ENCODE measurements around the gene TIMP2.

The TIMP2 gene

GRCh38 chr17:78831688-78832540, 93.3 kb downstream of the TIMP2 start:
- no peak for DNase-seq

DNA sequence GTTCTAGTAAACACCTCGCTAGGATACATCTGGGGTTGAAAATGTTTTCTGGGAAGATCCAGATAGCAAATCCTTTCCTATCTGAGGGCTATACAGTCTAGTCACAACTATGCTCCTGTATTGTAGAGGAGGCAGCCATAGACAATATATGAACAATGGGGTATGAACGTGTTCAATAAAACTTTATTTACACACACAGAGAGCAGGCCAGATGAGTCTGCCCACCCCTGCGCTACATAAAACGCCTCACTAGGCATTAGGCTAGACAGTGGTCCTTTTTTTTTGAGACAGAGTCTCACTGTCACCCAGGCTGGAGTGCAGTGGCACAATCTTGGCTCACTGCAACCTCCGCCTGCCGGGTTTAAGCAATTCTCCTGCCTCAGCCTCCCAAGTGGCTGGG, 95.7 kb downstream of the TIMP2 start:
- DNase-seq = no peak

GRCh38 chr17:78828470-78829185, 96.6 kb downstream of the TIMP2 start:
- peak; percentile 10 for DNase-seq

GRCh38 chr17:78826836-78827509, 98.2 kb downstream of the TIMP2 start:
- no peak for DNase-seq

DNA sequence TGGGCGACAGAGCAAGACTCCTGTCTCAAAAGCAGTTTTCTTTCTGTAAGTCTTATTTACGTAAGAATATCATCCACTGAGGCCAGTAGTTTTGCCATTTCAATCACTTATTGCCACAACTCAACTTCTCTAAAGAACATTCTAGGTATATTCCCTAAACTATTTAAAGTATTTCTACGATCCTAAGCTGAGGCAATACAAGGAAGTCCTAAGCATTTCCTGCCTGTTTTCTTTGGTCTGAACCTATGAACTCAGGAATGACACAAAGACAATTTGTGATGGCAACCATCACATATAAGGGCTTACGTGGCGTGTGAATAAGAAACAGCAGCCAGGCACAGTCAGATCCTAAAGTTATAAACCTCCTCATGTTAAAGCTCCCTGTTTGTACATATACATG, 98.8 kb downstream of the TIMP2 start:
- no peak for DNase-seq

DNA sequence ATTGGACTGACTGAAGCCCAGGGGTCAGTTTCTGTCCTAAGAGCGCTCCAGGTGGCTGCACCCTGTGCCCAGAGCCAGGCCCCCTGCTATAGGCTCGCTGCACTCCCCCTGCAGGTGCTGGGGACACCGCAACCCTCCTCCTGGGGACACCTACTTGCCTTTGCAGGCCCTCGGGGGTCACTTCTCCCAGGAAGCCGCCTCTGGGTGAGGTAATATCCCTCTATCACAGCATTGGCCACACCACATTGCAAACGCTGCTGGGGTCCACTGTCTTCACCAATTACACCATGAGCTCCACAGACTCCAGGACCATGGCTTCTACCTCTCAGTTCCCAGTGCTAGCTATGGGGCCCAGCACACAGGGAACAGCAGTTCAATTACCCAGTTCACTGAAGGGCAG, 99.5 kb downstream of the TIMP2 start:
- no peak for DNase-seq

DNA sequence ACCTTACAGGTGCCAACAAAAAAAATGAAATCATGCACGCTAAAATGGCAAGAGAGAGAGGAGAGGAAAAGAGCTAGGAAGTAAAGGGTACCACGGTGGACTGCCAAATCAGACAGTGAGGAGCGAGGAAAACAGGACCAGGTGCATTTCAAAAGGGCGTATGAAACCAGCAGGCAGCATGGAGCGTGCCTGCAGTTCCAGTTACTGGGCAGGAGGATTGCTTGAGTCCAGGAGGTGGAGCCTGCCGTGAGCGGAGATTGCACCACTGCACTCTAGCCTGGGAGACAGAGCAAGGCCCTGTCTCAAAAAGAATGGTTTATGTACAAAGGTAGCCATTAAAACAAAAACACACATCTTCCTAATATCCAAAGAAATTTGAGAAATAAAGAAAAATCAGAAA, 100.9 kb downstream of the TIMP2 start:
- no peak for DNase-seq

- no peak for DNase-seq
These were observed 101.7 kb downstream of the TIMP2 start for GRCh38 chr17:78823282-78824046.

- DNase-seq = no peak
These were observed 102.6 kb downstream of the TIMP2 start for GRCh38 chr17:78822552-78822951.

- no peak for DNase-seq
These were observed 103.2 kb downstream of the TIMP2 start for GRCh38 chr17:78821961-78822360.

DNA sequence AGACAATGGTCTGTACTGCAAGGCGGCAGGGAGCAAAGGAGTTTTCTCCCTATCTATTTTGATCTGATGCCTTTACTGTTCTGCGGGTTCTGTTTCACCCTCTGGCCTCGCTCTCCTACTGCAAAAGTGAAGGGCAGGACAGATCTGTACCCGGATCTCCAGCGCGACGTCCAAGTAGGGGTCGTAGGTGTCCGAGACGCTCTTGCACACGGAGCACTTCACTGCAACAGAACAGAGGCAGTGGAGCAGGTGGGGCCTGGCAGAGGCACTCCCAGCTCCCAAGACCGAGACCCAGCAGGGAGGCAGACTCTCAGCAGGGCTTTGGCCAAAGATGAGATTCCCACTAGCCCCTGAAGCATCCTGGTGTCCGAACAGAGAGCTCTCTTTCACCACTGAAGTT, 104.3 kb downstream of the TIMP2 start:
- DNase-seq = no peak

- DNase-seq = no peak
These were observed 105.1 kb downstream of the TIMP2 start for GRCh38 chr17:78819806-78820792.

DNA sequence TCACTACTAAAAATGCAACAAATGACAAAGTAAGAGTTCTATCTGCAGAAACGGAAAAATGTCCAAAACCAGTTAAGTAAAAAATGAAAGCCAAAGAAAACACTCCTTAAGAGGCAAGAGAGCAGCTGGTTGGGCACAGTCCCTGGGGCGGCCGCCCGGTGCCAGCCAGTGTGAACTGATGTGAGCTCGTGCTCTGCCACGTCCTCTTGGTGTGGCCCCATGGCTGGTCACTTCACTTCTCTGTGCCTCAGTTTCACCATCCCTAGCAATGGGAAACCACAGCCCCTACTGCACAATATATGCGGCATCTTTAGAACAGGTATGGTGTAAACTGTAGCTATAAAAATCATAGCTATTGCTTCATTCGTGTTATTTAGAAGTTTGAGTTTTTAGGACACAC, 105.8 kb downstream of the TIMP2 start:
- DNase-seq = no peak

DNA sequence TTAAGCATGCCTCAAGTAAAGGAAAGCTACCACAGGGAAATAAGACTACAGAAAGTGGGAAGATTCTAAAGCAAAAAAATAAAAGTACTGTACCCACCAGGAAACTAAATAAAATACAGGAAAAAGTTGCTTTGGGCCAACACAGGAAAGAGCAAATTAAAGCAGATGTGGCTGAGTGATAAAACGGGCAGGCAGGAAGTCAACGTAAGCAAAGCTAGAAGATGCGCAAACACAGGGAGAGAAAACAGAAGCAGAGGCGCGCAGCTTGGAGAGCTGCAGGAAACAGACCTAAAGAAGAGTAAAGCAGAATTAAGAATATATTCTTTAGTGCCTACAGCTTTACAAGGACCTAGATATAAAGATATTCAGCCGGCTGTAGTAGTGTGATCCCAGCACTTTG, 106.3 kb downstream of the TIMP2 start:
- DNase-seq = peak; percentile 41

GRCh38 chr17:78818152-78818846, 106.9 kb downstream of the TIMP2 start:
- no peak for DNase-seq

DNA sequence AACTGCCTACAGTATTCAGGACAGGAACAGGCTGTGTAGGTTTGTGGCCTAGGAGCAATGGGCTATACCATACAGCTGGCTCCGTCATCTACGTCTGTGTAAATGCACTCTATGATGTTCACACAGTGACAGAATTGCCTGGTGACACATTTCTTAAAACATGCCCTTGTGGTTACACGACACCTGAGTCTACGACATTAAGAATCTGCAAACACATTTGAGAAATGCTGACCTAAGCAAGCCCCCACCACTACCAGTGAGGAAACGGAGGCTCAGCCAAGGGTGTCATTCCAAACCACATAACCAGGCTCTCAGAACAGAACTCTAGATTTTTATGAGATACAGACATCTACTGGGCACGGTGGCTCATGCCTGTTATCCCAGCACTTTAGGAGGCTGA, 108.1 kb downstream of the TIMP2 start:
- no peak for DNase-seq

DNA sequence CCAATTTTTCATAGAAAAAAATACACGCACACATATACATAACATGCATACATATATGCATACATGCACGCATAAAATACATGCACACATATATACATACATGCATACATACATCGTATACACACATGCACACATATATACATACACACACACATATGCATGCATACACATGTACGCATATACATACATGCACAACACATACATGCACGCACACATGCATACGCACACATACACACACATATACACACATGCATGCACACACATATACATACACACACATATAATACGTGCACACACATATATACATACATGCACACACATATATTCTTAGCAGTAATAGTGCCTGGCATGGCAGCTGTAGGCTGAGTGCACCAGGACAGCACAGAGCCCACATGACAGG, 109.5 kb downstream of the TIMP2 start:
- DNase-seq = no peak

GRCh38 chr17:78812855-78813254, 112.3 kb downstream of the TIMP2 start:
- DNase-seq = no peak

DNA sequence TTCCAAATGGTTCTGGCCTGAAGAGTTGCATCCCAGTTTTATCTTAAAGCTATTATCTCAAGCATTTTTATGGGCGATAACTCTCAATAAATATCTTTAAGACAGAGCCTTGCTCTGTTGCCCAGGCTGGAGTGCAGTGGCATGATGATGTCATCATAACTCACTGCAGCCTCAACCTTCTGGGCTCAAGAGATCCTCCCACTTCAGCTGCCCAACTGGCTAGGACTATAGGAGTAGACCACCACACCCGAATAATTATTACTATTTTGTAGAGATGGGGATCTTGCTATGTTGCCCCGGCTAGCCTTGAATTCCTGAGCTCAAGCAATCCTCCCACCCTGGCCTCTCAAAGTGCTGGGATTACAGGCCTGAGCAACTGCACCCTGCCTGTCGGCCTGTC, 117.0 kb downstream of the TIMP2 start:
- DNase-seq = no peak

- DNase-seq = no peak
These were observed 118.7 kb downstream of the TIMP2 start for GRCh38 chr17:78806451-78806850.

GRCh38 chr17:78805301-78805700, 119.9 kb downstream of the TIMP2 start:
- no peak for DNase-seq
